Endometrial microvascular endothelial cells (primary cell): ENCODE data around the gene HYI. TPM values are rescaled to one million over a fixed set of nuclear protein-coding genes. Genes with fewer than 3 reads are reported as not detected.

Source experiments
- in situ Hi-C: cut with HindIII; loops from 2 replicates; pipeline ENCODE4 v1.10.0; 2017; ENCODE audit warnings: low sequenced_read_pairs, low pct_unique_long_range_greater_than_20kb; ENCODE audit errors: inconsistent ontology term
- total RNA-seq: library from RNA; depleted of rRNA; stranded (reverse); fragments of >200 nt; gene quantifications from one replicate; pipeline ENCODE4 v1.2.3, GENCODE V29; 2015; ENCODE audit errors: inconsistent ontology term

HYI gene
- total RNA-seq, 1 donor from 2014 or later = 159 TPM

GRCh38 chr1:43435146-43436145, 18.3 kb downstream of the HYI start:
- in situ Hi-C loops = no loop called here

DNA sequence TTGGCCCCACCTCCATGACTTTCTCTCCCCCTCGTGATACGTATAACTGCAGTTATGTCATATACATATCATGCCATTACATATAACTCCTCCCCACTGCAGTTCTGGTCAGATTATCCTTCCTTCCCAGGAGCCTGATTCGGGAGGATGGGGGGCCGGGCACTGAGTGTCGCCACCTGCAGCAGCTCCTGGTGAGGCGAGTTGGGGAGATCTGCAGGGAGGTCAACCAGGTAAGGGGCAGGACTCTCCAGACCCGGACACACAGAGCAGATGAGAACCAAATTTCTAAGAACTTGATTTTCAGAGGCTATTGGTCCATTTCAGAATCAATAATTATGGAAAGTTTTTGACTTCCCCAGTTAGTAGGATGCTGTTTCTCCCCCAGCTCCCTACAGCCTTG, 19.5 kb downstream of the HYI start:
- in situ Hi-C loops = no loop called here

DNA sequence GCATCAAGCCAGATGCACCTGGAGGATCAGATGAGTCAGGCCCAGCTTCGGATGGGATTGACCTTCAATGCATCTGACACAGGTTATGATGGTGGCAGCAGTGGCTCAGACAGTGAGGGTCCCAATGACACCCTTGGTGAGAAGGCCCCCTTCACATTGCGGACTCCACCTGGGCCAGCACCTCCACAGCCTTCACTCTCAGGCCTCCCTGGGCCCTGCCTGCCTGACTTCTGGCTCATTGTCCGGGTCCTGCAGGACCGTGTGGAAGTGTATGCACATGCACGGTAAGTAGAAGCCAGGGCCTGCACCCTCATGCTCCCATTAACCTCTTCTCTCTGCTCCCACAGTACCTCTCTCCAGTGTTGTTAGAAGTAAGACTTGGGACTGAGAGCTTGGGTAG, 20.8 kb downstream of the HYI start:
- in situ Hi-C loops = no loop called here

GRCh38 chr1:43432171-43432860, 21.4 kb downstream of the HYI start:
- in situ Hi-C loops = no loop called here

GRCh38 chr1:43431676-43432075, 22.1 kb downstream of the HYI start:
- in situ Hi-C loops = no loop called here

- in situ Hi-C loops = no loop called here
Measured at GRCh38 chr1:43430831-43431230, 22.9 kb downstream of the HYI start.

GRCh38 chr1:43427941-43428340, 25.8 kb downstream of the HYI start:
- in situ Hi-C loops = no loop called here

- in situ Hi-C loops = no loop called here
Measured at GRCh38 chr1:43427524-43427923, 26.2 kb downstream of the HYI start.

DNA sequence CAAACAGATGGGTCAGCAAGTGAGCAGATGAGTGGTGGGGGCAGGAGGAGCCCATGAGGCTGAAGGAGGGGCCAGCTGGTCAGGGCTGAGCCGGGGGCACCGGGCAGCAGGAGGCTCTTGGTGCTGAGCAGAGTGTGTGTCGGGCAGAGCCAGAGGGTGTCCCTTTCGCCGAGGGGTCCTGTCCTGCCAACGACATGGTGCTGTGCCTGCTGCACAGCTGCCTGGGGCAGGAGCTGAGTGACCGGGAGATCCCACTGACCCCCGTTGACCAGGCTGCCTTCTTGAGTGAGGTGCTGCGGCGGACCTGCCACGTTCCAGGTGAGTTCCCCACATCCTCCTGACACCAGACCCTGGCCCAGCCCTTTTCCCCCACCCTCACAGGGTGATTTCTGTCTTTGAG, 27.5 kb downstream of the HYI start:
- in situ Hi-C loops = no loop called here

DNA sequence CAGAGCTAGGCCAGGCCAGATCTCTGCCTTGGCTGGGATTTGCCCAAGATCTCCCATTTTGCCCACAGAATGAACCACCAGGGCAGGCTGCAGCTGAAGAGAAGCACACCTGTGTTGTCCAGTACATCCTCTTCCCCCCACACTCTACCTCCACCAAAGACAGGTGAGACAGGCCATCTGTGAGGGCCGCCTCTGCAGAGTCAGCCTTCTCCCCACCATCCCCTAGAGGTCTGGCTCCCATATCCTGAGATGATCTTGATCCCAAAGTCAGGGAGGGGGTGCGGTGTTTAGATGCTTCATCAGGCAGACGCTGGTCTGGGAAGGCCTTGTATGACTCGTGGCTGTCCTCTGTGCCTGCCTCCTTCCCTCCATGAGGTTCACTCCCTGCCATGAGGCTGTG, 28.7 kb downstream of the HYI start:
- in situ Hi-C loops = no loop called here

DNA sequence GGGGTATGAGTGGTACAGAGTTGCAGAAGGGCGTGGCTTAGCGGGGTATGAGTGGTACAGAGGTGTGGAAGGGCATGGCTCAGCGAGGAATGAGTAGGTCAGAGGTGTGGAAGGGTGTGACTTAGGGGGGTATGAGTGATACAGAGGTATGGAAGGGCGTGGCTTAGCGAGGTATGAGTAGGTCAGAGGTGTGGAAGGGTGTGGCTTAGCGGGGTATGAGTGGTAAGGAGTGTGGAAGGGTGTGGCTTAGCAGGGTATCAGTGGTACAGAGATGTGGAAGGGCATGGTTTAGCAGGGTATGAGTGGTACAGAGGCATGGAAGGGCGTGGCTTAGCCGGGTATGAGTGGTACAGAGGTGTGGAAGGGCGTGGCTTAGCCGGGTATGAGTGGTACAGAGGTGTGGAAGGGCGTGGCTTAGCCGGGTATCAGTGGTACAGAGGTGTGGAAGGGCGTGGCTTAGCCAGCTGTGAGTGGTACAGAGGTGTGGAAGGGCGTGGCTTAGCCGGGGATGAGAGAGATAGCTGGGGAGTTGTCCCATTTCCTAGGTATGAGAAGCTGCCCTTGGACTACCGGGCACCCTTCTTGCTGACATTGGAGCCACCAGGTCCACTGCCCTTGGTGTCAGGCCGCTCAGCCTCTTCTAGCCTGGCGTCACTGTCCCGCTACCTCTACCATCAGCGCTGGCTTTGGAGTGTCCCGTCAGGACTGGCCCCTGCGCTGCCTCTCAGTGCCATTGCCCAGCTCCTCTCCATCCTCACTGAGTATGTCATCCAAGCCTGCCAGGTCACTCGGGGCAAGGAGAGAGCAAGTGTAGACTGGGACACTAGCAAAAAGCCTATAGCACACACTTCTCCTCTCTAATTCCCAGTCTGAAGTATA, 29.8 kb downstream of the HYI start:
- in situ Hi-C loops = no loop called here

- in situ Hi-C loops = no loop called here
Measured at GRCh38 chr1:43422995-43423671, 30.6 kb downstream of the HYI start.

DNA sequence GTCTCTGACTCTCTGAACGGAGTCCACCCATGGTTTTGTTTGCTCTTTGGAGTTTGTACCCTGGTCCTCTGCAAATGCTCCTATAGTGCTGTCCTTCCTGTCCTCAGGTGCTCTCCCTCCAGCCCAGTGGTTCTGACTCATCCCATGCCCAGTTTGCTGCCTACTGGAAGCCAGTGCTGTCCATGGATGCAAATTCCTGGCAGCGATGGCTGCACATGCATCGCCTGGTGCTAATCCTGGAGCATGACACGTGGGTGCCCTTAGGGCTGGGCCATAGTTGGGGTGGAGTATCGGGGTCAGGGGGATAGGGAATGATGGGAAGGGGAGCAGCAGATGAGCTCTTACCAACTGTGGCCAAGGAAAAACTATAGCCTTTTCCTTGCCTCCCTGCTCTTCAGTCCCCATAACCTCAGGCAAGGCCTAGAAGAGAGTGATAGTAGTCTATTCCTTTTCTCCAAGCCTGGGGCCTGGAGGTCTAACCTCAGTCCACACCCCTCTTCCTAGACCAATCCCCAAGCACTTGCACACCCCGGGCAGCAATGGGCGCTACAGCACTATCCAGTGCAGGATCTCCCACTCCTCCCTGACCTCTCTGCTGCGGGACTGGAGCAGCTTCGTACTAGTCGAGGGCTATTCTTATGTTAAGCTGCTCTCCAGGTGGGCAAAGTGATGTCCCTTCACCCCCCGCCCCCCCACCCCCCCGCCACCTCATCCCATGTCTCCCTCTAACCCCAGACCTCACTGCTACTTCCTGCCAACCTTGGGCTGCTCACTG, 31.6 kb downstream of the HYI start:
- in situ Hi-C loops = no loop called here

DNA sequence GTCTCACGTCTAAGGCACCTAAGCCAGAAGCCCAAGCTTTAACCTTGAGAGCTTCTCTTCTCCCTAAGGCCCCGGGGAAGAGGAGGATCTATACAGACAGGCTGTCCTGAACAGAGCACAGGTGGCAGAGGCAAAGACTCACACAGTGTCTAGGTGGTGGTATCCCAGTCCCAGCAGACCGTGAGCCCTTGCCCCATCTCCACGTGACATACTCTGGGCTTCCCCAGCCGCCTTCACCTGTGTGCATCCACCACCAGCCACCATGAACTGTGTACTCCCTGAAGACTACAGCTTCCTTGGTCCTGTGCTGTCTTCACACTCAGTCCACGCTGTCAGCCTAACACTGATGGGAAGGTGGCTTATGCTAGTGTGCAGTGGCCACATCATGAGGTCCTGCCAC, 32.3 kb downstream of the HYI start:
- in situ Hi-C loops = no loop called here

GRCh38 chr1:43420874-43421273, 32.9 kb downstream of the HYI start:
- in situ Hi-C loops = no loop called here

GRCh38 chr1:43419627-43420425, 33.9 kb downstream of the HYI start:
- in situ Hi-C loops = no loop called here

DNA sequence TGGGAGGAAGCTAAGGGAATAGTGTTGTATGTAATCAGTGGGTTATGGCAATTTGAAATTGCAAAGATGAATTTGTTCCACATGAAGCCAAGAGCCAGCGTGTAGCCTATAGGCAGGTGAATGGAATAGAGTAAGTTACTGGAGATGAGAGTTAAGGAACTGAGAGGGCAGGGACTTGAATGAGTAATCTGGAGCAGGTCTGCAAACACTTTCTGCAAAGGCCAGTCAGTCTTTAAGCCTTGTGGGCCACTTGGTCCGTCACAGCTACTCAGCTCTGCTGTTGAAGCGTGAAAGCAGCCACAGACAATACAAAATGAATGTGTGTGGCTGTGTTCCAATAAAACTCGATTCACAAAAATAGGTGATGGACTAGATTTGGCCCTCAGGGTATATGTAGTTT, 34.9 kb downstream of the HYI start:
- in situ Hi-C loops = no loop called here
